IPS DF 6.9 (cell line): ENCODE measurements around the gene MYO1G.
"Not testable (repeated sequence)": the region's sequence is repeated elsewhere in the genome, so short reads cannot be mapped to it uniquely, and the experiment has no call there.

Experiments used
- DNase-seq: peaks from one replicate; pipeline ENCODE4 v3.0.0-alpha.2; 2013; ENCODE audit warnings: low read depth, low spot score
- H3K27ac ChIP-seq: one replicate; pipeline ENCODE4 v1.5.1; 2013; ENCODE audit warnings: low read length, control low read depth
- H3K27me3 ChIP-seq: 2 replicates; pipeline ENCODE4 v1.6.1; 2013; ENCODE audit warnings: mild to moderate bottlenecking, low read length; ENCODE audit not compliant: control insufficient read depth, insufficient read depth
- H3K36me3 ChIP-seq: 2 replicates; pipeline ENCODE4 v1.6.1; 2013; ENCODE audit warnings: low read length; ENCODE audit not compliant: control insufficient read depth, insufficient read depth
- H3K4me1 ChIP-seq: 2 replicates; pipeline ENCODE4 v1.6.1; 2013; ENCODE audit warnings: low read length; ENCODE audit not compliant: control insufficient read depth, insufficient read depth
- H3K4me3 ChIP-seq: 2 replicates; pipeline ENCODE4 v1.5.1; 2013; ENCODE audit warnings: mild to moderate bottlenecking, low read length
- H3K9me3 ChIP-seq: 2 replicates; pipeline ENCODE4 v1.6.1; 2013; ENCODE audit warnings: low read length, inconsistent platforms; ENCODE audit not compliant: control insufficient read depth, insufficient read depth
- WGBS: extraction: QIAGEN DNeasy Blood & Tissue Kit; methylation state at CpG from one replicate; pipeline ENCODE4 v1.1.7; 2013; ENCODE audit warnings: mixed read lengths, missing lambda C conversion rate; ENCODE audit not compliant: insufficient read length, insufficient coverage; 5-methylcytosine and 5-hydroxymethylcytosine counted together

MYO1G gene

GRCh38 chr7:44999245-45000092 lies 20.7 kb upstream of the MYO1G start:
- WGBS, result no CpG with 5 or more reads among the region's 66 CpGs
- Histone ChIP-seq H3K27me3 (no peaks in the 10 kb centered on the region), H3K36me3 (no peaks in the 10 kb centered on the region), H3K9me3 (no peaks in the 10 kb centered on the region), H3K4me1 (no peaks in the 10 kb centered on the region), H3K27ac (no peak overlapping the region), H3K4me3 (peak overlapping the region; percentile 66; the same call in 1 of the 2 replicates)
- DNase-seq, result peak; percentile 90

GRCh38 chr7:44998153-44998871 lies 19.5 kb upstream of the MYO1G start:
- Histone ChIP-seq H3K9me3 (no peaks in the 10 kb centered on the region), H3K4me3 (no peak overlapping the region), H3K4me1 (no peaks in the 10 kb centered on the region), H3K27me3 (no peaks in the 10 kb centered on the region), H3K27ac (no peak overlapping the region), H3K36me3 (no peaks in the 10 kb centered on the region)
- no peak for DNase-seq
- no CpG with 5 or more reads among the region's 4 CpGs for WGBS

- no peaks in the 10 kb centered on the region for H3K4me1 ChIP-seq
- WGBS, result no CpG with 5 or more reads among the region's 8 CpGs
- no peaks in the 10 kb centered on the region for H3K27me3 ChIP-seq
- H3K27ac ChIP-seq, result no peak overlapping the region
- no peak overlapping the region for H3K4me3 ChIP-seq
- no peak for DNase-seq
- no peaks in the 10 kb centered on the region for H3K9me3 ChIP-seq
- H3K36me3 ChIP-seq, result no peaks in the 10 kb centered on the region
These were observed 17.0 kb upstream of the MYO1G start for GRCh38 chr7:44995555-44996493.

- Histone ChIP-seq H3K4me3 (no peak overlapping the region), H3K4me1 (no peaks in the 10 kb centered on the region), H3K27ac (no peak overlapping the region), H3K27me3 (no peaks in the 10 kb centered on the region), H3K9me3 (no peaks in the 10 kb centered on the region), H3K36me3 (no peaks in the 10 kb centered on the region)
- WGBS, result no CpG with 5 or more reads among the region's 5 CpGs
- DNase-seq, result no peak
These were observed 16.2 kb upstream of the MYO1G start for GRCh38 chr7:44994877-44995554.

GRCh38 chr7:44992004-44992795 lies 13.4 kb upstream of the MYO1G start:
- no CpG with 5 or more reads among the region's 21 CpGs for WGBS
- H3K27ac ChIP-seq, H3K9me3 ChIP-seq, H3K36me3 ChIP-seq, H3K4me1 ChIP-seq, DNase-seq, H3K4me3 ChIP-seq, H3K27me3 ChIP-seq: not testable (repeated sequence)

GRCh38 chr7:44990109-44991023 lies 11.6 kb upstream of the MYO1G start:
- WGBS, result no CpG with 5 or more reads among the region's 9 CpGs
- Histone ChIP-seq H3K9me3 (no peaks in the 10 kb centered on the region), H3K36me3 (0 out of 2 replicates have a peak, but pooled peaks cover 1% of the 10 kb centered on the region), H3K27ac (no peak overlapping the region), H3K27me3 (no peaks in the 10 kb centered on the region), H3K4me1 (0 out of 2 replicates have a peak, but pooled peaks cover under 1% of the 10 kb centered on the region), H3K4me3 (no peak overlapping the region)
- DNase-seq, result no peak

GRCh38 chr7:44989132-44989531 lies 10.3 kb upstream of the MYO1G start:
- no peak for DNase-seq
- H3K9me3 ChIP-seq, result no peaks in the 10 kb centered on the region
- WGBS, result no CpG with 5 or more reads among the region's 3 CpGs
- peaks cover 12% of the 10 kb centered on the region for H3K36me3 ChIP-seq
- no peak overlapping the region for H3K4me3 ChIP-seq
- no peaks in the 10 kb centered on the region for H3K27me3 ChIP-seq
- H3K4me1 ChIP-seq, result 0 out of 2 replicates have a peak, but pooled peaks cover 2% of the 10 kb centered on the region
- no peak overlapping the region for H3K27ac ChIP-seq

GRCh38 chr7:44988701-44989100 lies 9.9 kb upstream of the MYO1G start:
- Histone ChIP-seq H3K4me3 (no peak overlapping the region), H3K36me3 (peaks cover 17% of the 10 kb centered on the region), H3K4me1 (0 out of 2 replicates have a peak, but pooled peaks cover 2% of the 10 kb centered on the region), H3K9me3 (no peaks in the 10 kb centered on the region), H3K27me3 (no peaks in the 10 kb centered on the region), H3K27ac (no peak overlapping the region)
- no peak for DNase-seq
- no CpG with 5 or more reads among the region's 4 CpGs for WGBS
